ENCODE data around the gene PRKN. TPM values are rescaled to one million over a fixed set of nuclear protein-coding genes. Genes with fewer than 3 reads are reported as not detected.

PRKN gene
- total and polyA plus RNA-seq, 2 experiments from 2014 or later, result 0.10 to 0.84 TPM

GRCh38 chr6:161476711-161477110 lies 1250.9 kb downstream of the PRKN start:
- Mint-ChIP-seq H3K36me3 (ENCODE audit: low read depth) (no peaks in the 10 kb centered on the region), H3K9me3 (no peaks in the 10 kb centered on the region), H3K4me3 (no peak overlapping the region), H3K27ac (no peak overlapping the region), H3K27me3 (ENCODE audit: insufficient read depth, low read depth, poor library complexity) (peaks cover 4% of the 10 kb centered on the region), H3K4me1 (no peaks in the 10 kb centered on the region)
- no peak for ATAC-seq
- no peak overlapping the region for H3K27ac ChIP-seq (ENCODE audit: low read depth)
- peak overlapping the region; percentile 85; the same call in 1 of the 2 replicates for H2AFZ ChIP-seq
- DNase-seq (ENCODE audit: low spot score), result no peak
- H3K27me3 ChIP-seq (ENCODE audit: insufficient read depth), result no peaks in the 10 kb centered on the region
- no peak overlapping the region for H3K4me2 ChIP-seq
- TF ChIP-seq NANOG (IDR thresholded peaks at IDR 0.05; ENCODE audit: borderline replicate concordance), result no peak
- TF ChIP-seq STAT1 (IDR thresholded peaks at IDR 0.05; ENCODE audit: unreplicated experiment), result no peak
- no peak for TF ChIP-seq EZH2phosphoT487 (IDR thresholded peaks at IDR 0.05; ENCODE audit: unreplicated experiment)
- TF ChIP-seq ZNF462 (CRISPR knock-in tag; IDR thresholded peaks at IDR 0.05), result no peak
- TF ChIP-seq EZH2 (IDR thresholded peaks at IDR 0.05; ENCODE audit: low read depth, unreplicated experiment), result no peak
- no peak for TF ChIP-seq JUNB (IDR thresholded peaks at IDR 0.05; ENCODE audit: unreplicated experiment)
- TF ChIP-seq ZNF331 (CRISPR knock-in tag; IDR thresholded peaks at IDR 0.05; ENCODE audit: low read depth), result no peak
- TF ChIP-seq ZNF114 (CRISPR knock-in tag; IDR thresholded peaks at IDR 0.05), result no peak
- no peak for TF ChIP-seq REST (IDR thresholded peaks at IDR 0.05; ENCODE audit: unreplicated experiment)
- TF ChIP-seq CREB1 (CRISPR knock-in tag; IDR thresholded peaks at IDR 0.05; ENCODE audit: low read depth), result no peak
- TF ChIP-seq ETS1 (IDR thresholded peaks at IDR 0.05), result no peak
- TF ChIP-seq CTCF (conservative IDR thresholded peaks at IDR 0.05; ENCODE audit: low read depth in 2 of 2), result no peak
- no peaks in the 10 kb centered on the region for H3K9me2 ChIP-seq (ENCODE audit: insufficient read depth)
- no peaks in the 10 kb centered on the region for H3K4me1 ChIP-seq (ENCODE audit: insufficient read depth)
- no peaks in the 10 kb centered on the region for H3F3A ChIP-seq (replicated peaks; ENCODE audit: low read depth)
- H3K36me3 ChIP-seq (ENCODE audit: insufficient read depth), result no peaks in the 10 kb centered on the region
- no peak overlapping the region for H3K4me3 ChIP-seq
- H4K20me1 ChIP-seq (replicated peaks; ENCODE audit: insufficient read depth), result no peaks in the 10 kb centered on the region
- H3K79me2 ChIP-seq (replicated peaks; ENCODE audit: insufficient read depth), result no peaks in the 10 kb centered on the region

Data from GM23338 (cell line).